Activated CD8-positive, alpha-beta T cell treated with anti-CD3 and anti-CD28 coated beads, Interleukin-2, amount 10 ng/mL, durations not matched to agents 7 days and 5 days (primary cell): ENCODE data around the gene TNNT3. TPM values are rescaled to one million over a fixed set of nuclear protein-coding genes. Genes with fewer than 3 reads are reported as not detected.

Experiments used
- ATAC-seq: fragments of 150-1000 bp; cut with Tn5 transposase; one replicate; pipeline ENCODE4 v1.10.0; 2021; ENCODE audit warnings: moderate library complexity
- CTCF ChIA-PET: fragments of 350-600 bp; sonication (Branson Sonifier 250); formaldehyde crosslinking; loops from one replicate; lab custom pipeline; 2021; ENCODE audit warnings: antibody characterized with exemption; lab: Charles Lee
- POLR2A ChIA-PET: fragments of 350-600 bp; sonication (Branson Sonifier 250); formaldehyde crosslinking; loops from one replicate; lab custom pipeline; 2021; ENCODE audit warnings: antibody characterized with exemption; lab: Charles Lee
- DNase-seq: peaks from one replicate; pipeline ENCODE4 v3.0.0-alpha.2; 2020
- H3K27ac Mint-ChIP-seq: one replicate; pipeline ENCODE4 v1.8.0; 2021; ENCODE audit warnings: mild to moderate bottlenecking, mixed read lengths
- H3K27me3 Mint-ChIP-seq: one replicate; pipeline ENCODE4 v1.8.0; 2021; ENCODE audit warnings: low read depth, mixed read lengths
- H3K36me3 Mint-ChIP-seq: one replicate; pipeline ENCODE4 v1.8.0; 2021; ENCODE audit warnings: low read depth, mixed read lengths
- H3K4me1 Mint-ChIP-seq: one replicate; pipeline ENCODE4 v1.8.0; 2021; ENCODE audit warnings: low read depth, mixed read lengths
- H3K4me3 Mint-ChIP-seq: one replicate; pipeline ENCODE4 v1.8.0; 2021; ENCODE audit warnings: mild to moderate bottlenecking, mixed read lengths
- H3K9me3 Mint-ChIP-seq: one replicate; pipeline ENCODE4 v1.8.0; 2022; ENCODE audit warnings: mixed read lengths; ENCODE audit not compliant: insufficient read depth
- total RNA-seq, 2 experiments: library from RNA; stranded (reverse); gene quantifications; one replicate each; pipeline ENCODE4 v1.2.3, GENCODE V29; 2021

TNNT3 gene
- total RNA-seq, 2 experiments from 2014 or later = 2.6 to 2.8 TPM

- no peaks in the 10 kb centered on the region for H3K36me3 Mint-ChIP-seq
Observed at GRCh38 chr11:1906611-1907423, 12.7 kb upstream of the TNNT3 start.

GRCh38 chr11:1908618-1909017 lies 10.9 kb upstream of the TNNT3 start:
- no peak overlapping the region for H3K4me3 Mint-ChIP-seq
- POLR2A ChIA-PET = no interaction called here
- no peak for DNase-seq
- no peaks in the 10 kb centered on the region for H3K36me3 Mint-ChIP-seq
- CTCF ChIA-PET = interaction anchor here (3.2 kb wide), 1 partner anchor 243 kb away, joined by 10 read pairs; no protein-coding TSS in a partner anchor
- H3K27me3 Mint-ChIP-seq = peaks cover 10% of the 10 kb centered on the region
- no peaks in the 10 kb centered on the region for H3K9me3 Mint-ChIP-seq
- no peak overlapping the region for H3K27ac Mint-ChIP-seq
- no peak for ATAC-seq
- no peaks in the 10 kb centered on the region for H3K4me1 Mint-ChIP-seq

More at GRCh38 chr11:1906611-1907423, 12.7 kb upstream of the TNNT3 start:
- no peak for ATAC-seq
- no peak overlapping the region for H3K27ac Mint-ChIP-seq
- H3K4me3 Mint-ChIP-seq = no peak overlapping the region
- no peaks in the 10 kb centered on the region for H3K9me3 Mint-ChIP-seq
- no peaks in the 10 kb centered on the region for H3K4me1 Mint-ChIP-seq
- ChIA-PET CTCF (interaction anchor here (0.8 to 3.2 kb wide), 6 partner anchors 25 to 245 kb away, joined by 3 to 10 read pairs (median 4); no protein-coding TSS in a partner anchor), POLR2A (interaction anchor here (1.0 kb wide), 1 partner anchor 644 kb away, joined by 6 read pairs; no protein-coding TSS in a partner anchor)
- no peak for DNase-seq
- H3K27me3 Mint-ChIP-seq = peaks cover 10% of the 10 kb centered on the region

GRCh38 chr11:1909524-1909923 lies 10.0 kb upstream of the TNNT3 start:
- H3K4me3 Mint-ChIP-seq = no peak overlapping the region
- no peaks in the 10 kb centered on the region for H3K36me3 Mint-ChIP-seq
- no peaks in the 10 kb centered on the region for H3K9me3 Mint-ChIP-seq
- CTCF ChIA-PET = no interaction called here
- DNase-seq (no peak), ATAC-seq (no peak)
- no peak overlapping the region for H3K27ac Mint-ChIP-seq
- POLR2A ChIA-PET = no interaction called here
- H3K4me1 Mint-ChIP-seq = peaks cover 2% of the 10 kb centered on the region
- peaks cover 15% of the 10 kb centered on the region for H3K27me3 Mint-ChIP-seq

GRCh38 chr11:1912289-1912878 lies 7.1 kb upstream of the TNNT3 start:
- CTCF ChIA-PET = interaction anchor here (1.6 kb wide), 1 partner anchor 36 kb away, joined by 3 read pairs; no protein-coding TSS in a partner anchor
- Mint-ChIP-seq H3K36me3 (no peaks in the 10 kb centered on the region), H3K27ac (no peak overlapping the region), H3K4me3 (no peak overlapping the region), H3K4me1 (peaks cover 13% of the 10 kb centered on the region), H3K27me3 (peaks cover 12% of the 10 kb centered on the region), H3K9me3 (no peaks in the 10 kb centered on the region)
- POLR2A ChIA-PET = no interaction called here
- DNase-seq (no peak), ATAC-seq (no peak)

GRCh38 chr11:1913271-1914060 lies 6.0 kb upstream of the TNNT3 start:
- Mint-ChIP-seq H3K4me1 (peaks cover 13% of the 10 kb centered on the region), H3K27me3 (peaks cover 8% of the 10 kb centered on the region), H3K27ac (no peak overlapping the region), H3K9me3 (no peaks in the 10 kb centered on the region), H3K4me3 (no peak overlapping the region), H3K36me3 (no peaks in the 10 kb centered on the region)
- ATAC-seq (no peak), DNase-seq (no peak)
- ChIA-PET POLR2A (interaction anchor here (1.2 kb wide), 1 partner anchor 22 kb away, joined by 3 read pairs; no protein-coding TSS in a partner anchor), CTCF (no interaction called here)

GRCh38 chr11:1915795-1916131 lies 3.7 kb upstream of the TNNT3 start:
- ATAC-seq (no peak), DNase-seq (no peak)
- Mint-ChIP-seq H3K4me3 (no peak overlapping the region), H3K27ac (no peak overlapping the region), H3K9me3 (no peaks in the 10 kb centered on the region), H3K36me3 (no peaks in the 10 kb centered on the region), H3K4me1 (peaks cover 13% of the 10 kb centered on the region), H3K27me3 (peaks cover 8% of the 10 kb centered on the region)
- ChIA-PET CTCF (no interaction called here), POLR2A (interaction anchor here (6.9 kb wide), 1 partner anchor 25 kb away, joined by 46 read pairs; the partner anchor contains the start of gene PRR33)

GRCh38 chr11:1916132-1916985 lies 3.1 kb upstream of the TNNT3 start:
- Mint-ChIP-seq H3K36me3 (no peaks in the 10 kb centered on the region), H3K4me1 (peaks cover 13% of the 10 kb centered on the region), H3K27ac (no peak overlapping the region), H3K9me3 (no peaks in the 10 kb centered on the region), H3K4me3 (no peak overlapping the region), H3K27me3 (peaks cover 8% of the 10 kb centered on the region)
- ATAC-seq (peak; percentile 13), DNase-seq (no peak)
- ChIA-PET CTCF (interaction anchor here (1.2 to 2.3 kb wide), 4 partner anchors 25 to 83 kb away, joined by 3 to 12 read pairs (median 4); no protein-coding TSS in a partner anchor), POLR2A (interaction anchor here (0.6 to 6.9 kb wide), 6 partner anchors 14 to 66 kb away, joined by 3 to 46 read pairs (median 3); partner anchors contain the start of genes LSP1 and PRR33)

- H3K4me1 Mint-ChIP-seq = peaks cover 13% of the 10 kb centered on the region
- no peaks in the 10 kb centered on the region for H3K36me3 Mint-ChIP-seq
- no peak overlapping the region for H3K27ac Mint-ChIP-seq
- peaks cover 8% of the 10 kb centered on the region for H3K27me3 Mint-ChIP-seq
- ATAC-seq (peak; percentile 25), DNase-seq (no peak)
- POLR2A ChIA-PET = interaction anchor here (0.6 to 6.9 kb wide), 6 partner anchors 13 to 66 kb away, joined by 3 to 46 read pairs (median 3); partner anchors contain the start of genes LSP1 and PRR33
- H3K9me3 Mint-ChIP-seq = no peaks in the 10 kb centered on the region
- CTCF ChIA-PET = interaction anchor here (1.2 to 2.3 kb wide), 4 partner anchors 26 to 84 kb away, joined by 3 to 12 read pairs (median 4); no protein-coding TSS in a partner anchor
- no peak overlapping the region for H3K4me3 Mint-ChIP-seq
Observed at GRCh38 chr11:1916986-1917522, 2.4 kb upstream of the TNNT3 start.

GRCh38 chr11:1917523-1918435 lies 1.7 kb upstream of the TNNT3 start:
- peaks cover 16% of the 10 kb centered on the region for H3K4me1 Mint-ChIP-seq
- ATAC-seq (no peak), DNase-seq (no peak)
- no peak overlapping the region for H3K4me3 Mint-ChIP-seq
- no peaks in the 10 kb centered on the region for H3K36me3 Mint-ChIP-seq
- no peak overlapping the region for H3K27ac Mint-ChIP-seq
- H3K27me3 Mint-ChIP-seq = peaks cover 8% of the 10 kb centered on the region
- H3K9me3 Mint-ChIP-seq = no peaks in the 10 kb centered on the region
- ChIA-PET POLR2A (interaction anchor here (0.9 to 6.9 kb wide), 3 partner anchors 12 to 64 kb away, joined by 3 to 46 read pairs (median 4); partner anchors contain the start of genes LSP1 and PRR33), CTCF (interaction anchor here (1.2 to 2.3 kb wide), 4 partner anchors 27 to 85 kb away, joined by 3 to 12 read pairs (median 4); no protein-coding TSS in a partner anchor)
